ENCODE measurements around the gene TMEM242. TPM values are rescaled to one million over a fixed set of nuclear protein-coding genes. Genes with fewer than 3 reads are reported as not detected.

TMEM242 gene
- polyA plus RNA-seq, 4 donors: 11.1 to 15.0 (median 13.3) TPM

Other genes with a start within 250 kb of the TMEM242 start
- 10 to 100 TPM; 14.3 to 25.1 (median 21.5) TPM for gene ZDHHC14, start 57.7 kb upstream of the TMEM242 start, polyA plus RNA-seq (ENCODE audit: insufficient read length in 4 of 4)

Measured in left renal pelvis (tissue), 4 donors.